Activated T-helper 1 cell treated with Interleukin-2 at 50 U/mL for 16 hours (primary cell): Measurements from ENCODE around the gene LRPPRC.

Experiments used
- DNase-seq: peaks from one replicate; pipeline ENCODE4 v3.0.0-alpha.2; 2020; ENCODE audit warnings: low read depth

Gene LRPPRC

GRCh38 chr2:43854671-43855070 is 141.1 kb downstream of the LRPPRC start:
- no peak for DNase-seq

DNA sequence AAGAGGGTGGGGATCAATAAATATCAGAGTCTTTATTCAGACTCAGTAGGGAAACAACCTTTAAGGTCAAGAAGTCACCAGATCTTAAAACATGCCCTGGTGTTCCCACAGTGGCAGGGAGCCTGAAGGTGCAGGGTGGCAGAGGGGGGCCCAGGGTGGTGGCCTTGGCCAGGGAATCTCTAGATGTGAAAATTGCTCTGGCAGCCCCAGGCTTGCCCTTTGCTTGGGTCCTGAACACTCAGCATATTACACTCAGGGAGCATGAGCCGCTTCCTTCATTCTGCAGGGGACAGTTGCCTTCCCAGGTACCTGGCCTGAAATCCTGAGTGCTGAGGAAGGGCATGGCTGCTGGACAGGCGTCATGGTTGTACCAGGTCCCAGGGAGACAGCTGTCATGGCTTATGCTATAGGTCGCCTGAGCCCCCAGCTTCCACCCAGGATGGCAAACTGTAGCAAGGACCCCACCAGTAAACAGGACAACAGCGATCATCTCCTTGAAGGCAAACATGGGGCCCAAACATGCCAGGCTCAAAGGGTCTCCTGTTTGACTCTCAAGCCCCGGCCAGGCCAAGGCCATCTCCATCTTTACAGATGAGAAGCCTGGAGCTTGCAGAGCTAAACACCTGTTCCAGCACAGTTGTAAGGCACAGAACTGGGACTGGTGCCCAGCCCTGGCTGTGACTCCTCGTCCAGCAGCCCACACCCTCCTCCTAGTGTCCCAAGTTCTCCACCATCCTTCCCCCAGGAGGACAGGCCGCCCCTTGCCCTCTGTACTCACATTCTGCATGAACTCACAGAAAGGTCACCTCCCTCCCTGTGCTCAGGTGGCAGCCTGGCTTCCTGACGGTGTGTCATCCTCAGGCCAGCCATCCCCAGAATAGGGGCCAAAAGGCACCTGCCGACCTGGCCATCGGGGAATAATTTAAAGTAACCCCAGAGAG is 142.4 kb downstream of the LRPPRC start:
- DNase-seq: no peak

DNA sequence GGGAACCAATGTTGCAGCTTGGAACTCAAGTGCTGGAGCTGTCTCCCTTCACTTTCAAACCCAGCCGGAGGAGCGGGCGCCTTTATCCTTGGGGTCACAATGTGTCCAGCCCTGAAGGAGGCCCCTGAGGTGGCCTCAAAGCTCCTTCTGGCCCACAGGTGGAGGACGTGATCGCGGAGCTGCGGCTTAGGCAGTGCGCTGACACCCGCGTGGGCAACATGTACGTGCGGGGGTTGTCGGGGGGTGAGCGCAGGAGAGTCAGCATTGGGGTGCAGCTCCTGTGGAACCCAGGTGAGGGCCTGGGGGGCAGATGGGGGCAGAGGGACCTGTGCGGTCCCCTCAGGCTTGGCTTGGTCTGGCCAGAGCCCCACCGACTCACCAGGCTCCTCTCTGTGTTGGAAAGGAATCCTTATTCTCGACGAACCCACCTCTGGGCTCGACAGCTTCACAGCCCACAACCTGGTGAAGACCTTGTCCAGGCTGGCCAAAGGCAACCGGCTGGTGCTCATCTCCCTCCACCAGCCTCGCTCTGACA is 143.5 kb downstream of the LRPPRC start:
- no peak for DNase-seq

DNA sequence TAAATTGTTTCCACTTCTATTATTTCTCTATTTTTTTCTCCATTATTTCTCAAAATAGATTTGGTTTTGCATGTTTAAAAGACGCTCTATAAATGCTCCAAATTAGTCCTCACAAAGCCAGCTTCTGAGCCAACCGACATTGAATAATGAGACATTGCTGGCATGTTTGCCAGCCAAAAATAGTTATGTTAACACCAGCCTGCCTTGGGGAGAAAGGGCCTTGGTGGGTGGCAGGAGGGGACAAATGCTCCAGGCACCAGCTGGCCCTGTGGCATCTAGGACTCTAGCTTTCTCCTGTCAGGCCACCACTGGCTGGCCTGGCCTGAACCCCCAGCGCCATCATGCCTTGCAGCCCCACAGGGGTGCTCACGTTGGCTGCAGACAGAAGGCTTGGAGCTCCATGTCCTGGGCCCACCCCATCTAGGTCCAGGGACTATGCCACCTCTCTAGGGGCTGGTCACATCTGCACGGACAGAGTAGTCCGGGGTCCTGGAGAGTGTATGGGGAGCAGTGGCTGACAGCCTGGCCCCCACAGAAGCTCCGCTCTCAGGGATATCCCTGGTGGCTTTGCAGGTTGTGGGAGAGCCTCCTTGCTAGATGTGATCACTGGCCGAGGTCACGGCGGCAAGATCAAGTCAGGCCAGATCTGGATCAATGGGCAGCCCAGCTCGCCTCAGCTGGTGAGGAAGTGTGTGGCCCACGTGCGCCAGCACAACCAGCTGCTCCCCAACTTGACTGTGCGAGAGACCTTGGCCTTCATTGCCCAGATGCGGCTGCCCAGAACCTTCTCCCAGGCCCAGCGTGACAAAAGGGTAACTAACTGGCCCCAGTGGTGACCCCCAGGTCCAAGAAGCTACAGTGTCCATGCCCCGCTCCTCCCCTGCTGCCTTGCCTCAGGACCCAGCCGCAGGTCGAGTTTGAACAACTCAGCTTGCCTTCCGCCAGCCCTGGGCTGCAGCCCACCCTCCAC is 144.5 kb downstream of the LRPPRC start:
- DNase-seq: no peak

GRCh38 chr2:43848214-43848613 is 147.6 kb downstream of the LRPPRC start:
- no peak for DNase-seq

GRCh38 chr2:43846140-43846793 is 149.5 kb downstream of the LRPPRC start:
- no peak for DNase-seq

GRCh38 chr2:43845181-43845580 is 150.6 kb downstream of the LRPPRC start:
- DNase-seq: no peak

DNA sequence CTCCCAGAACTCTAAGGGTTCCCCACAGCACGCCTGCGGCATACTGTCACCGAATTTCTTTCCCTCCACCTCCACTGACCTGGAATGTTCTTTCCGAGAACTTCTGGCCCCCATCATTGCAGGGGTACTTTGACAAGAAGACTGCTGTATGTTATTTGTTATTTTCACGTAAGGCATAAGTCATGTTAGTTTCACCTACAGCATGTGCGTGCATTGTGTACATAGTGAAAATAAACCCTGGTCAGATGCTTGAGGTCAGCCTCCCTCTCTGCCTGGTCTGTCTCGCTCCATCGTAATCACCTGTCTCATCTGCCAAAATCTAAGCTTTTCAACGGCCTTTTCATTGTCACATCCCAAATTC is 152.9 kb downstream of the LRPPRC start:
- no peak for DNase-seq

DNA sequence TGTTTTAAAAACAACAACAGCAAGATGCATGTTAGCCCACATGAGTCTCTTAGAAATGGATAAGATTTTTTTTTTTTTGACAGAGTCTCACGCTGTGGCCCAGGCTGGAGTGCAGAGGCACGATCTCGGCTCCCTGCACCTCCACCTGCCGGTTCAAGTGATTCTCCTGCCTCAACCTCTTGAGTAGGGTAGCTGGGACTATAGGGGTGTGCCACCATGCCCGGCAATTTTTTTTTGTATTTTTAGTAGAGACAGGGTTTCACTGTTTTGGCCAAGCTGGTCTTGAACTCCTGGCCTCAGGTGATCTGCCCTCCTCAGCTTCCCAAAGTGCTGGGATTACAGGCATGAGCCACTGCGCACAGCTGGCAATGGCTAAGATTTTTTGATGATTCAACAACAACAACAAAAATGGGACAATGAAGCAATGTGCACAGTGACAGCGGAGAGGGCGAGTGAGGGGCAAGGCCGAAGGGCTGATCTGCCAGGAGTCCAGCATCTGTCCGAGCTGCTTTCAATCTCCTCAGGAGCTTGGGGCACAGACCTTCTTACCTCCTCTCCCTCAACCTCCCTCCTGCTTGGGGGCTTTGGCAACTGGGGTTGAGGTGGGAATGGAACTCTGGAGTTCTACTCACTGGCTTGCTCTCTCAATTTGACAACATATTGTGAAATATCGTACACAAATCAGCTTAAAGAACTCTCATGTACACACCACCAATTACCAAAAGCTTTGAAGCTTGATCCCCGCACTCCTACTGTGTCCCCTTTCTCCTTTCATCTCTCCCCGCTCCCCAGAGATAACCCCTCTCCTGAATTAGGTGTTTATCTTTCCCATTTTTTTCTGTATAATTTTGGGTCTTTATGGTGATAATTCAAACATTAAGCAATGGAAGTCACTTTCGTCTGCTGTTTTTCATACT is 153.6 kb downstream of the LRPPRC start:
- DNase-seq: no peak

DNA sequence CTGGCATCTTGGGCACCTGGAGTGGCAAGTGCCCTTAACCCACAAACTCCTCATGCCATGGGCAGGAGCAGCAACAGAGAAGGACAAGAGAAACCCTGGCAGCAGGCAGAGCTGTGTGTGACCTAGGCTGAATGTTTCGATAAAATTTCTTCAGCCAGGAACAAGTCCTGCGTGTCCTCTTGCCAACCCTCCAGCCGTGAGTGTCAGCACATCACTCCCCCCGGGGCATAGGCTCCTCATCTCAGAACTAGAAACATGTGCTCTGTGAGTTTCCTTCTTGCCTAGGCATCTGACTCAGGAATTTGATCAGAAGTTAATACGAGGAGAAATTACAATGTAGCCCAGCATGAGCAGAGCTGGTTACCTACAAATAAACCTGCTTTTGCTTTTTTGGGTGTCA is 154.8 kb downstream of the LRPPRC start:
- no peak for DNase-seq

GRCh38 chr2:43839776-43840564 is 155.8 kb downstream of the LRPPRC start:
- DNase-seq: no peak

DNA sequence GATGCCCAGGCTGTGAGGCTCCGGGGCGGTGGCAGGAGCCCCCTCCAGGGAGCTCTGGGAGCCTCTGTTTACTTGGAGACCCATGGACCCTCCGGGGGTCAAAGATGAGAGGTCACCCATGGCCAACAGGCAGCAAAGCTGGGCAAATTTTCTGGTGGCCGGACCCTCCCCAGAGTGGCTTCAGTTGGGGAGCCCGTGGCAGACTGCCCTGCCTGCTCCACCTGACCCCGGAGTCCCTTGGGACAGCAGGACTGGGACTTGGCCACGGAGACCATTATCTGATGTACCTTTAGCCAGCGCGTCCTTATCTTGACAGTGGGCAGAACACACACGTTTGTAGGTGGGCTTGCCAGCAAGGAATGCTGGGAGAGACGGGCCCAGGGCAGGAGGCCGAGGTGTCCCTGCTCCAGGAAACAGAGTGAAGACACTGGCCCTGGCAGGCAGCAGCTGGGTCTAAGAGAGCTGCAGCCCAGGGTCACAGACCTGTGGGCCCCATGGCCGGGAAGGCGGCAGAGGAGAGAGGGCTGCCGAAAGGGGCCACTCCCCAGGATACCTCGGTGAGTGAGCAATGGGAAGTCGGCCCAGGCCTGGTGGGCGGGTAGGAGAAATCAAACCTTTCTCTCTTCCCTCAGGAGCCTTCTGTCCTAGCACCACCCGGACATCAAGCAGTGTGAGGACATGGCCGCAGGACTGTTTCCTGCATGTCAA is 157.1 kb downstream of the LRPPRC start, which contains the start of the genes ABCG5 and ABCG8:
TSS of gene ABCG5 (minus strand) at position 280 of the 708 bp plus-strand sequence. CDS start at position 120, 160 bp downstream.
TSS of gene ABCG8 (plus strand) at position 412 of the 708 bp plus-strand sequence. CDS start at position 495, 83 bp downstream.
- no peak for DNase-seq

DNA sequence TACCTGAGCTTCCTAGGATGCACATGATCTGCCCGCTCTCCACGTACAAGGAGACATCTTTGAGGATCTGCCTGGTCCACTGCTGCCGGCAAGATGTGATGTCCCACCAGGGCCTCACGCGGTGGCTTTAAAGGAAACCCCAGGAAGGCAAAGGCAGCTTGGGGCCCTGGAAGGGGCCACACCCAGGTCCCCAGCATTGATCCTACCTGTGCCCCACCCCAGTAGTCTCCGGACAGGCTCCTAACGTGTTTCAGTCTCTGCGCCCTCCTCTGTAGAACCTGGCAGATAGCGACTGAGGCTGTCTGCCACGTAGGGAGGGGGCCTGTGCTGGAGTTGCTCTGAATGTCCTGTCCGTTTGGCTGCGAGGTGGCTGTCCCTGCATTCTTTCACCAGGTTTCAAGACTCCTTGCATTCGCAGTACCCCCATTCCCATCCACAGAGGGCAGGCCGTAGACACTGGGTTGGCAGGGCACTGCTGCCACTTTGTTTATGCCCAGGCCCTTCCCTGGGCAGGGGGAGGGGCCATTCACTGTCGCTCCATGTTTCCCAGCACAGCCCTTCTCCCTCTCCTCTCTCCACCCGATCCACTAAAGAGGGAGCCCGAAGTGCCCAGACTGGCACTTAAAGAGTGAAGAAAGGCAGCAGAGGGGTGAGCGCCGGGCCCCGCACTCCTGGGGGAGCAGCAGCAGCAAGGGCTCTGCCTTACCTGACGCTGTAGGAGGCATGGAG is 157.8 kb downstream of the LRPPRC start:
- DNase-seq: no peak

GRCh38 chr2:43837033-43837432 is 158.8 kb downstream of the LRPPRC start:
- DNase-seq: no peak
